ENCODE data around the gene RNF213. TPM values are rescaled to one million over a fixed set of nuclear protein-coding genes. Genes with fewer than 3 reads are reported as not detected.

The RNF213 gene
- total and polyA plus RNA-seq, 10 of the 15 experiments (the other 5 are each of a cell fraction or from before 2014, with no cell fraction given), result 18.6 to 145 (median 65.8) TPM

- no peaks in the 10 kb centered on the region for H3K79me2 ChIP-seq (ENCODE audit: control insufficient read depth, insufficient read depth, low read length)
- no peaks in the 10 kb centered on the region for H3K27me3 ChIP-seq (replicated peaks in 1 of 2; ENCODE audit: control insufficient read depth in 2 of 2, insufficient read depth in 2 of 2, low read length in 1 of 2)
- no peak for ATAC-seq
- no peaks in the 10 kb centered on the region for H4K20me1 ChIP-seq (ENCODE audit: control insufficient read depth, insufficient read depth)
- SMC1A ChIA-PET (ENCODE audit: uncharacterized antibody, unreplicated experiment), result no interaction called here
- no peak for DNase-seq (ENCODE audit: low read depth, low spot score)
- H3K36me3 ChIP-seq (ENCODE audit: control insufficient read depth in 2 of 2, insufficient read depth in 2 of 2, low read length in 1 of 2), result peaks cover 45 to 57% of the 10 kb centered on the region in 2 experiments
- no TSS peak for BruUV-seq (replicated peaks)
- POLR2A ChIA-PET, result no interaction called here
- H3K9me3 ChIP-seq (replicated peaks; ENCODE audit: control insufficient read depth, insufficient read depth, low read length), result no peaks in the 10 kb centered on the region
- no peak overlapping the region for H2AFZ ChIP-seq (ENCODE audit: control insufficient read depth, low read depth, low read length)
- 96% methylated on average over 28 of the region's 28 CpGs for WGBS (ENCODE audit: insufficient coverage, insufficient replicate concordance, low lambda C conversion rate, missing lambda C conversion rate)
- RAD21 ChIA-PET (ENCODE audit: unreplicated experiment), result no interaction called here
- no peak overlapping the region for H3K4me2 ChIP-seq (ENCODE audit: control insufficient read depth, insufficient read depth)
- in situ Hi-C loops (cut with MboI) (no loop called here), intact Hi-C loops (cut with micrococcal nuclease; ENCODE audit: unreplicated experiment) (loop anchor here (10.0 kb wide), 1 partner anchor 169 kb away; no protein-coding TSS in a partner anchor)
- TF ChIP-seq IKZF2 (IDR thresholded peaks at IDR 0.05), result no peak
- TF ChIP-seq POLR2A (IDR thresholded peaks at IDR 0.05; ENCODE audit: low read depth, low read length), result peak; percentile 40; the same call in 1 of the 2 replicates
- no peak overlapping the region for H3K27ac ChIP-seq (ENCODE audit: control insufficient read depth, insufficient read depth)
- CTCF ChIA-PET, result interaction anchor here (0.6 to 3.5 kb wide), 3 partner anchors 162 to 168 kb away, joined by 3 to 16 read pairs (median 3); no protein-coding TSS in a partner anchor
- H3K4me1 ChIP-seq (ENCODE audit: control insufficient read depth, insufficient read depth, low read length), result no peaks in the 10 kb centered on the region
- H3K9ac ChIP-seq (ENCODE audit: control insufficient read depth, insufficient read depth, low read length), result no peak overlapping the region
- no peak for FAIRE-seq
- H3K4me3 ChIP-seq, result no peak overlapping the region
Observed at GRCh38 chr17:80363518-80364090, 103.0 kb downstream of the RNF213 start.

- BruUV-seq (replicated peaks), result no TSS peak
- DNase-seq (ENCODE audit: low read depth, low spot score) (no peak), ATAC-seq (no peak), FAIRE-seq (no peak)
- ChIA-PET SMC1A (ENCODE audit: uncharacterized antibody, unreplicated experiment) (no interaction called here), RAD21 (ENCODE audit: unreplicated experiment) (no interaction called here), POLR2A (no interaction called here), CTCF (interaction anchor here (0.6 to 1.3 kb wide), 2 partner anchors 162 to 168 kb away, joined by 3 read pairs; no protein-coding TSS in a partner anchor)
- WGBS (ENCODE audit: insufficient coverage, insufficient replicate concordance, low lambda C conversion rate, missing lambda C conversion rate), result 98% methylated on average over 29 of the region's 29 CpGs
- no peak overlapping the region for H3K27ac ChIP-seq (ENCODE audit: control insufficient read depth, insufficient read depth)
- TF ChIP-seq CTCF (IDR thresholded peaks at IDR 0.05 in 2 of 3, conservative IDR thresholded peaks at IDR 0.05 in 1 of 3; ENCODE audit: control insufficient read depth in 2 of 3, extremely low read depth in 1 of 3, insufficient read depth in 1 of 3, low read depth in 3 of 3, low read length in 3 of 3) (peak; percentile 22 to 52 (median 29); a peak in 3 of 6 replicates), BMI1 (IDR thresholded peaks at IDR 0.05; ENCODE audit: borderline replicate concordance) (no peak), BCL3 (IDR thresholded peaks at IDR 0.05; ENCODE audit: borderline replicate concordance, insufficient read depth, low read depth, low read length, poor library complexity, severe bottlenecking) (peak; percentile 19), RAD21 (IDR thresholded peaks at IDR 0.05; ENCODE audit: insufficient read depth, low read depth, low read length) (peak; percentile 35; the same call in 1 of the 2 replicates), CHD4 (IDR thresholded peaks at IDR 0.05) (no peak)
- no peaks in the 10 kb centered on the region for H3K4me1 ChIP-seq (ENCODE audit: control insufficient read depth, insufficient read depth, low read length)
- no peak overlapping the region for H2AFZ ChIP-seq (ENCODE audit: control insufficient read depth, low read depth, low read length)
- no peaks in the 10 kb centered on the region for H3K9me3 ChIP-seq (replicated peaks; ENCODE audit: control insufficient read depth, insufficient read depth, low read length)
- intact Hi-C loops (cut with micrococcal nuclease; ENCODE audit: unreplicated experiment), result loop anchor here (10.0 kb wide), 1 partner anchor 169 kb away; no protein-coding TSS in a partner anchor
- no peak overlapping the region for H3K4me2 ChIP-seq (ENCODE audit: control insufficient read depth, insufficient read depth)
- no peak overlapping the region for H3K4me3 ChIP-seq
- in situ Hi-C loops (cut with MboI), result no loop called here
- H3K27me3 ChIP-seq (replicated peaks in 1 of 2; ENCODE audit: control insufficient read depth in 2 of 2, insufficient read depth in 2 of 2, low read length in 1 of 2), result no peaks in the 10 kb centered on the region
- no peak overlapping the region for H3K9ac ChIP-seq (ENCODE audit: control insufficient read depth, insufficient read depth, low read length)
- no peaks in the 10 kb centered on the region for H4K20me1 ChIP-seq (ENCODE audit: control insufficient read depth, insufficient read depth)
- H3K36me3 ChIP-seq (ENCODE audit: control insufficient read depth in 2 of 2, insufficient read depth in 2 of 2, low read length in 1 of 2), result peaks cover 43 to 62% of the 10 kb centered on the region in 2 experiments
- no peaks in the 10 kb centered on the region for H3K79me2 ChIP-seq (ENCODE audit: control insufficient read depth, insufficient read depth, low read length)
Observed at GRCh38 chr17:80364091-80364691, 103.5 kb downstream of the RNF213 start.

Measured in GM12878 (cell line).